ENCODE data around the gene TAF6.
A peak's percentile ranks its signal among the peaks of the same experiment; 100 is the strongest.

Gene TAF6

GRCh38 chr7:100091411-100092181 lies 27.6 kb downstream of the TAF6 start:
- H3K4me2 ChIP-seq (ENCODE audit: low read depth, low read length, poor library complexity, severe bottlenecking) = no peak overlapping the region
- H3K36me3 ChIP-seq (ENCODE audit: low read length) = peaks cover 49% of the 10 kb centered on the region
- no peak for TF ChIP-seq EZH2phosphoT487 (conservative IDR thresholded peaks at IDR 0.05; ENCODE audit: low read length)
- TF ChIP-seq CTCF (IDR thresholded peaks at IDR 0.05; ENCODE audit: insufficient read depth, low read length, poor library complexity, severe bottlenecking) = no peak
- peaks cover 8% of the 10 kb centered on the region; the same call in 1 of the 2 replicates for H3K79me2 ChIP-seq (ENCODE audit: insufficient read depth, low read length)
- H3F3A ChIP-seq (ENCODE audit: insufficient read depth) = peaks cover 62% of the 10 kb centered on the region
- H3K9ac ChIP-seq (ENCODE audit: low read length) = no peak overlapping the region
- no peak overlapping the region for H3K27ac ChIP-seq (ENCODE audit: low read depth, low read length)
- no peaks in the 10 kb centered on the region for H3K9me2 ChIP-seq (replicated peaks; ENCODE audit: insufficient read depth, low read length)
- H3K4me3 ChIP-seq (ENCODE audit: insufficient read depth, low read length, poor library complexity, severe bottlenecking) = no peak overlapping the region
- H2AFZ ChIP-seq (ENCODE audit: low read depth, low read length, severe bottlenecking) = no peak overlapping the region
- H3K27me3 ChIP-seq (ENCODE audit: low read length) = no peaks in the 10 kb centered on the region
- peaks cover 5% of the 10 kb centered on the region; the same call in 1 of the 2 replicates for H4K20me1 ChIP-seq (ENCODE audit: low read depth, low read length)
- no peaks in the 10 kb centered on the region for H3K9me3 ChIP-seq (ENCODE audit: insufficient read depth, low read length)

- peaks cover 62% of the 10 kb centered on the region for H3F3A ChIP-seq (ENCODE audit: insufficient read depth)
- no peak overlapping the region for H3K4me3 ChIP-seq (ENCODE audit: insufficient read depth, low read length, poor library complexity, severe bottlenecking)
- H2AFZ ChIP-seq (ENCODE audit: low read depth, low read length, severe bottlenecking) = no peak overlapping the region
- peaks cover 5% of the 10 kb centered on the region; the same call in 1 of the 2 replicates for H4K20me1 ChIP-seq (ENCODE audit: low read depth, low read length)
- no peaks in the 10 kb centered on the region for H3K9me2 ChIP-seq (replicated peaks; ENCODE audit: insufficient read depth, low read length)
- H3K36me3 ChIP-seq (ENCODE audit: low read length) = peaks cover 42% of the 10 kb centered on the region
- H3K9me3 ChIP-seq (ENCODE audit: insufficient read depth, low read length) = no peaks in the 10 kb centered on the region
- no peak overlapping the region for H3K9ac ChIP-seq (ENCODE audit: low read length)
- no peaks in the 10 kb centered on the region for H3K27me3 ChIP-seq (ENCODE audit: low read length)
- no peak overlapping the region for H3K4me2 ChIP-seq (ENCODE audit: low read depth, low read length, poor library complexity, severe bottlenecking)
- no peak overlapping the region for H3K27ac ChIP-seq (ENCODE audit: low read depth, low read length)
- peaks cover 8% of the 10 kb centered on the region; the same call in 1 of the 2 replicates for H3K79me2 ChIP-seq (ENCODE audit: insufficient read depth, low read length)
- TF ChIP-seq EZH2phosphoT487 (conservative IDR thresholded peaks at IDR 0.05; ENCODE audit: low read length) = no peak
- no peak for TF ChIP-seq CTCF (IDR thresholded peaks at IDR 0.05; ENCODE audit: insufficient read depth, low read length, poor library complexity, severe bottlenecking)
These were observed 28.4 kb downstream of the TAF6 start for GRCh38 chr7:100090527-100091410.

GRCh38 chr7:100089458-100090196 lies 29.5 kb downstream of the TAF6 start:
- peak overlapping the region; percentile 71 for H3K4me2 ChIP-seq (ENCODE audit: low read depth, low read length, poor library complexity, severe bottlenecking)
- H3K36me3 ChIP-seq (ENCODE audit: low read length) = peaks cover 31% of the 10 kb centered on the region
- H4K20me1 ChIP-seq (ENCODE audit: low read depth, low read length) = peaks cover 4% of the 10 kb centered on the region; the same call in 1 of the 2 replicates
- H3K9me2 ChIP-seq (replicated peaks; ENCODE audit: insufficient read depth, low read length) = no peaks in the 10 kb centered on the region
- H3K27me3 ChIP-seq (ENCODE audit: low read length) = no peaks in the 10 kb centered on the region; the same call in 1 of the 2 replicates
- peaks cover 51% of the 10 kb centered on the region for H3F3A ChIP-seq (ENCODE audit: insufficient read depth)
- H3K9ac ChIP-seq (ENCODE audit: low read length) = peak overlapping the region; percentile 93
- peak overlapping the region; percentile 76 for H3K27ac ChIP-seq (ENCODE audit: low read depth, low read length)
- TF ChIP-seq EZH2phosphoT487 (conservative IDR thresholded peaks at IDR 0.05; ENCODE audit: low read length) = no peak
- no peak for TF ChIP-seq CTCF (IDR thresholded peaks at IDR 0.05; ENCODE audit: insufficient read depth, low read length, poor library complexity, severe bottlenecking)
- H3K79me2 ChIP-seq (ENCODE audit: insufficient read depth, low read length) = peaks cover 8% of the 10 kb centered on the region; the same call in 1 of the 2 replicates
- peak overlapping the region; percentile 78 for H2AFZ ChIP-seq (ENCODE audit: low read depth, low read length, severe bottlenecking)
- H3K9me3 ChIP-seq (ENCODE audit: insufficient read depth, low read length) = no peaks in the 10 kb centered on the region
- H3K4me3 ChIP-seq (ENCODE audit: insufficient read depth, low read length, poor library complexity, severe bottlenecking) = peak overlapping the region; percentile 87
